Psoas muscle (tissue), 8 donors: Measurements from ENCODE around the gene NRCAM. TPM values are rescaled to one million over a fixed set of nuclear protein-coding genes. Genes with fewer than 3 reads are reported as not detected.

Source experiments
- ATAC-seq, 4 donors: fragments of 200-7000 bp; cut with Tn5 transposase; one replicate each; pipeline ENCODE4 v1.9.1; 2020; ENCODE audit warnings: moderate library complexity in 3 of 4, mild to moderate bottlenecking in 2 of 4
- DNase-seq, 2 donors: peaks; one replicate each; pipeline ENCODE4 v3.0.0-alpha.2; 2020
- H3K27ac ChIP-seq: fragments of 200-600 bp; one replicate; pipeline ENCODE4 v1.8.0; 2022
- H3K27me3 ChIP-seq, 3 donors: fragments of 200-600 bp in 1 of 3; one replicate each; pipeline versions ENCODE4 v1.6.1 to v1.8.0; 2013 to 2022; ENCODE audit warnings: low read length in 2 of 3, mild to moderate bottlenecking in 2 of 3, moderate library complexity in 1 of 3; ENCODE audit not compliant: insufficient read depth in 3 of 3
- H3K36me3 ChIP-seq, 2 donors: fragments of 200-600 bp in 1 of 2; one replicate each; pipeline versions ENCODE4 v1.6.1 to v1.8.0; 2013 to 2022; ENCODE audit warnings: low read depth in 1 of 2, mild to moderate bottlenecking in 1 of 2, moderate library complexity in 1 of 2; ENCODE audit not compliant: insufficient read depth in 1 of 2
- H3K4me1 ChIP-seq: fragments of 200-600 bp; one replicate; pipeline ENCODE4 v1.8.0; 2022
- H3K4me3 ChIP-seq: fragments of 200-600 bp; one replicate; pipeline ENCODE4 v1.8.0; 2022; ENCODE audit warnings: mild to moderate bottlenecking
- H3K9me3 ChIP-seq: fragments of 200-600 bp; one replicate; pipeline ENCODE4 v1.8.0; 2022
- CTCF ChIP-seq: fragments of 200-600 bp; IDR thresholded peaks from one replicate; pipeline ENCODE4 v1.8.0; 2022; ENCODE audit warnings: antibody characterized with exemption
- WGBS, 3 donors: extraction: QIAGEN DNeasy Blood & Tissue Kit; methylation state at CpG; one replicate each; pipeline versions ENCODE4 v1.1.6 to v1.1.7; 2013; 5-methylcytosine and 5-hydroxymethylcytosine counted together
- intact Hi-C, 2 donors: fragments of 100-400 bp; cut with DNase I; formaldehyde crosslinking; loops; one replicate each; pipeline versions ENCODE4 v1.11.0 to v1.14.2; 2022
- polyA plus RNA-seq, 3 donors: library from polyadenylated mRNA; stranded (reverse); fragments of 200-250 nt; gene quantifications; one replicate each; pipeline ENCODE4 v1.2.3, GENCODE V29; 2013
- total RNA-seq, 4 donors: library from RNA; stranded (reverse); fragmentation: NEBNext Ultra II Directional in 2 of 4; extraction: Animal tissue kit (Norgen Biotek cat#: 25700) in 2 of 4; gene quantifications; one replicate each; pipeline versions ENCODE4 v1.2.1 to v1.2.4, GENCODE V29; 2021 to 2023
- donor health status: healthy with polysubstance abuse.
- donor health status: DM: no; HTN: no; CAD: no; lungs with moderate emphysema.
- donor health status: Bipolar disorder and iron deficiency.
- donor health status: healthy.
- donor health status: DM: yes; HTN: yes; CAD: no.
- donor health status: DM: no; HTN: no; CAD: no.
- donor health status: DM: no; HTN: no; CAD: no.
- donor health status: DM: yes; HTN: yes; CAD: no.

The NRCAM gene
- total and polyA plus RNA-seq, 7 donors, result 0.06 to 1.8 (median 0.55) TPM

DNA sequence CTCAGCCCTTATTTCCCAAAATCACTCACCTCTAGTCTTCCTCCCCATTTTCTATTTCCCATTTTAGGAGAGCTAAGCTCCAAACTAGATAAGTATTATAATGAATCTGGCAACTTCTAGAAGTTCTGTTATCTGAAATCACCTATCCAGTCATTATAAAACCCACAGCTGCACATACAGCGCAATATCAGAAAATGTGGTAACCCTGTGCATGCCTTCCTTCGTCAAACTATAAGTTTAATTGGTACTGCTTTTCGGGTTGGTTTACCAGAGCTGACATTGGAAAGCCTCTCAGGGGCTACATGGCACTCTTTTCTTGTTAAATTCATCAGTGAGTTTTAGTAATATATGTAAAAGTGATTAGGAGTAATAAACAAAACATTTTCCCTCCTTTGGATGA, 327.7 kb downstream of the NRCAM start:
- Histone ChIP-seq H3K27ac (no peak overlapping the region), H3K36me3 (no peaks in the 10 kb centered on the region), H3K4me3 (no peak overlapping the region), H3K4me1 (no peaks in the 10 kb centered on the region), H3K9me3 (no peaks in the 10 kb centered on the region), H3K27me3 (no peaks in the 10 kb centered on the region)
- TF ChIP-seq CTCF, result no peak
- ATAC-seq (no peak), DNase-seq (no peak)
- intact Hi-C loops, result no loop called here
- WGBS, 3 donors, result 93 to 98% (median 96%) methylated on average over 3 of the region's 3 CpGs

GRCh38 chr7:108127461-108127860, 328.8 kb downstream of the NRCAM start:
- TF ChIP-seq CTCF, result no peak
- intact Hi-C loops, result no loop called here
- H3K27me3 ChIP-seq, result no peaks in the 10 kb centered on the region
- no peak overlapping the region for H3K4me3 ChIP-seq
- 80 to 89% (median 85%) methylated on average over 5 of the region's 5 CpGs for WGBS, 3 donors
- ATAC-seq (no peak), DNase-seq (no peak)
- no peaks in the 10 kb centered on the region for H3K4me1 ChIP-seq
- H3K9me3 ChIP-seq, result no peaks in the 10 kb centered on the region
- H3K36me3 ChIP-seq, result no peaks in the 10 kb centered on the region
- no peak overlapping the region for H3K27ac ChIP-seq

DNA sequence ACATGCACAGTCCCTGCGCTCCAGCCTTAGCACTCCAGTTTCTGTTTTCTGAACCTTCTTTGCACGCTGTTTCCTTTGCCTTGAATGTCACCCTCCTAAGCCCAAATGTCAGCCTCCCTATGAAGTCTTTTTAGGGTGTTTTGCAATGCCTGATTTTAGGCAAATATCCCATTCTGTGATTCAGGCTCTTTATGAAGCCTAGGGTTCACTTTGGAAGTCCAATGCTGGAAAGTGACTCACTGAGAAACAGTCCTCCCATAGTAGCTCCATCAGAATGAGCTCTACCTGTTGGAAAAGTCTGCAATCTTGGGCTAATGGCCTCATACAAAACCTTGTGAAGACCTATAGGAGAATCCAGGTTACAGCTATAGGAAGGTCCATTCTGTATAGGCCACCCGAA, 331.4 kb downstream of the NRCAM start:
- Histone ChIP-seq H3K36me3 (no peaks in the 10 kb centered on the region), H3K4me3 (no peak overlapping the region), H3K27ac (no peak overlapping the region), H3K4me1 (no peaks in the 10 kb centered on the region), H3K9me3 (no peaks in the 10 kb centered on the region), H3K27me3 (no peaks in the 10 kb centered on the region)
- intact Hi-C loops, result no loop called here
- no peak for ATAC-seq
- no peak for TF ChIP-seq CTCF
- no peak for DNase-seq
- WGBS, 3 donors, result 87 to 97% (median 89%) methylated on average over 3 of the region's 3 CpGs

GRCh38 chr7:108122181-108122580, 334.1 kb downstream of the NRCAM start:
- no peak for TF ChIP-seq CTCF
- DNase-seq (no peak), ATAC-seq (no peak)
- Histone ChIP-seq H3K4me1 (no peaks in the 10 kb centered on the region), H3K36me3 (no peaks in the 10 kb centered on the region), H3K4me3 (no peak overlapping the region), H3K27me3 (no peaks in the 10 kb centered on the region), H3K27ac (no peak overlapping the region), H3K9me3 (no peaks in the 10 kb centered on the region)
- intact Hi-C loops, result no loop called here

DNA sequence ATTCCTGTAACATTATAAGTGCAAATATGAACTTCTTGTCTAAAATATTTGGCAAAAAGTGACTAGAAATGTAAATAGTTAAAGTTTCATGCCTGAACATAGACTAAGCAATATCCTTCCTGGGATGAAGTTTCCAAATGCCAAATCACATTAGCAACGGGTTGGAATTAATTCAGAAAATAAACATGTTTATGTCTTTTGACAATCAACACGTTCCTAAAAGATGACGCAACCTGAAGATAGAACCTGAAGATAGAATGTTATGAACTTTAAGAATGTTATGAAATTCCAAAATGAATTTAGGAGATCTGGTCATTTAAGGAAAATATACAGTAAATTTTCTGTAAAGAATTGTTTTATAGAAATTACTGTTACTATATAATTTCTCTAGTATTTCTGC, 335.3 kb downstream of the NRCAM start:
- WGBS, 3 donors, result 29 to 37% (median 35%) methylated on average over 3 of the region's 3 CpGs
- intact Hi-C loops, result no loop called here
- ATAC-seq, result no peak

More for the DNA sequence above, 335.3 kb downstream of the NRCAM start:
- TF ChIP-seq CTCF, result no peak
- DNase-seq, result no peak
- Histone ChIP-seq H3K27ac (no peak overlapping the region), H3K9me3 (no peaks in the 10 kb centered on the region), H3K27me3 (peaks cover 0 to 2% (median 0%) of the 10 kb centered on the region in 3 donors), H3K36me3 (no peaks in the 10 kb centered on the region), H3K4me1 (no peaks in the 10 kb centered on the region), H3K4me3 (no peak overlapping the region)
